ENCODE measurements around the gene NEIL3.
"Not testable (repeated sequence)": the region's sequence is repeated elsewhere in the genome, so short reads cannot be mapped to it uniquely, and the experiment has no call there.

The NEIL3 gene

DNA sequence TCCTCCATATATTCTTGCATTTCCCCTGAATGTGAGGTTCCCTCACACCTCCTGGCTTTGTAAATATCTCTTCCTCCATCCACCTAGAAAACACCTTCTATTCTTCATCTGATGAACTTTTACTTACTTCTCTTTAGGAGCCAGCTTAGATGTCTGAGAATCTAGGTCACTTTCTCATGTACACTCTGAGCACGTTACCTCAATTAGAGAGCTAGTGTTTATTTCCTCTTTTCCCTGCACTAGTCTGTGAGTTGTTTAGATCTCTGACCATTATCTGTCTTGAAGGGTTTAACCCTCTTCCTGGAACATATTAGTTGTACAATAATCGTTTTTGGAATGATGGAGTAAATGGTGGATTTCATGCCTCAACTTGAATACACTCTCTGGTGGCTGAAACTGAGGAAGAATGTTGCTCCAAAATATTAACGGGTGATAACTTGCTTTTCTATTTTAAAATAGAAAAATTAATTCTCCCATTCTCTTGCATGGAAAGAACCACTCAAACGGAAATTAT lies 8.5 kb upstream of the NEIL3 start:
- DNase-seq (ENCODE audit: low spot score): no peak

DNA sequence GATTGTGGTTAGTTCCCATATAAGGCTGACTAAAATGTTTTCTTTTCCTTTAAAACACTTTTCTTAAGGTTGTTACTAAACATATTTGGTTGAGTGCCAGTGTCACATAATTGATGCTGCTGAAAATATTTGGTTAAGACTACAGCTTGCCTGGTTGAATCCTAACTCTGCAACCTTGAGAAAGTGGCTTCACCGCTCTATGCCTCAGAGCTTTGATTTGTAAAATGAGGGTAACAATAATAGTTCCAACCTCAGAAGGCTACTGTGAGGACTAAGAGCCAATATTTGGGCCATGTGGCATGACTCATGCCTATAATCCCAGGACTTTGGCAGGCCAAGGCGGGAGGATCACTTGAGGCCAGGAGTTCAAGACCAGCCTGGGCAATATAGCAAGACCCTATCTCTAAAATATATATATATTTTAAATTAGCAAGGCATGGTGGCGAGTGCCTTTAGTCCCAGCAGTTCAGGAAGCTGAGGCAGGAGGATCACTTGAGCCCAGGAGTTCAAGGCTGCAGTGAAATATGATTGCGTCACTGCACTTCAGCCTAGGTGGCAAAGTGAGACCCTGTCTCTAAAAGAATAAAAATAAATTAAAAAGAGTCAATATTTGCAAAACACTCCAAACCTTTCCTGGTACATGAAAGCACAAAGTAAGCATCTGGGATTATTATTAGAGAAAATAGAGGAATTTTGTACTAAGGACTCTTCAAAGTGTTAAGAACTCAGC lies 7.1 kb upstream of the NEIL3 start:
- DNase-seq (ENCODE audit: low spot score): no peak

- DNase-seq (ENCODE audit: low spot score): no peak
These were observed 5.6 kb upstream of the NEIL3 start for GRCh38 chr4:177304094-177304493.

GRCh38 chr4:177304864-177305263 lies 4.8 kb upstream of the NEIL3 start:
- not testable (repeated sequence) for DNase-seq (ENCODE audit: low spot score)

DNA sequence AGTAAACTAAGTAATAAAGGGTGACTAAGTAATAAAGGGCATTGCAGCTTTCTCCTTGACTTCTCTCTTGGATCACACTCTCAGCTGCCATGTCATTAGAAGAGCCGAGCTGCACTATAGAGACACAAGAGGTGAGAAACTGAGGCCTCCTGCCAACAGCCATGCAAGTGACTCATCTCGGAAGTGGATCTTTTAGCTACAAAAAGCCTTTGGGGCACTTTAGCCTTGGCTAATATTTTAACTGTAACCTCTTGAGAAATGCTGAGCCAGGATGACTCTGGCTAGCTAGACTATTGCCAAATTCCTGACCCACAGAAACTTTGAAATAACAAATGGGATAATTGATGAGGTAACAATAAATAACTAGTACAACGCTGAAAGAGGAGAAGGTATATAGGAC lies 1.5 kb upstream of the NEIL3 start:
- peak; percentile 65 for DNase-seq (ENCODE audit: low spot score)

- no peak for DNase-seq (ENCODE audit: low spot score)
These were observed 690 bp upstream of the NEIL3 start for GRCh38 chr4:177308847-177309521.

DNA sequence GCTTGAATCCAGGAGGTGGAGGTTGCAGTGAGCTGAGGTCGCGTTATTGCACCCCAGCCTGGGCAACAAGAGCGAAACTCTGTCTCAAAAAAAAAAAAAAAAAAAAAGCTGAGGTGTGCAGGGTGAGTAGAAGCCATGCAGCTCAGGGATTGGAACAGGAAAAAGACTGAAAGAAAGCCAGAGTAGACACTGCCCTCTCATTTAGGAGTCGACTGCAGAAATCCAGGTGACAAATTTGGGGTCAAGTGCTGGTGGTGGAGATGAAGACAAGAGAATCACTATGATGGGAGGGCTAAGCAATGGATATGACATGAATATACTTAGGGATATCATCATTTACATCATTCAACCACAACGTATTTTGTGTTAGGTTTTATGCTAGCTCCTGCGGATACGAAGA lies 1.9 kb downstream of the NEIL3 start:
- DNase-seq (ENCODE audit: low spot score): no peak

GRCh38 chr4:177313263-177313662 lies 3.6 kb downstream of the NEIL3 start:
- no peak for DNase-seq (ENCODE audit: low spot score)

DNA sequence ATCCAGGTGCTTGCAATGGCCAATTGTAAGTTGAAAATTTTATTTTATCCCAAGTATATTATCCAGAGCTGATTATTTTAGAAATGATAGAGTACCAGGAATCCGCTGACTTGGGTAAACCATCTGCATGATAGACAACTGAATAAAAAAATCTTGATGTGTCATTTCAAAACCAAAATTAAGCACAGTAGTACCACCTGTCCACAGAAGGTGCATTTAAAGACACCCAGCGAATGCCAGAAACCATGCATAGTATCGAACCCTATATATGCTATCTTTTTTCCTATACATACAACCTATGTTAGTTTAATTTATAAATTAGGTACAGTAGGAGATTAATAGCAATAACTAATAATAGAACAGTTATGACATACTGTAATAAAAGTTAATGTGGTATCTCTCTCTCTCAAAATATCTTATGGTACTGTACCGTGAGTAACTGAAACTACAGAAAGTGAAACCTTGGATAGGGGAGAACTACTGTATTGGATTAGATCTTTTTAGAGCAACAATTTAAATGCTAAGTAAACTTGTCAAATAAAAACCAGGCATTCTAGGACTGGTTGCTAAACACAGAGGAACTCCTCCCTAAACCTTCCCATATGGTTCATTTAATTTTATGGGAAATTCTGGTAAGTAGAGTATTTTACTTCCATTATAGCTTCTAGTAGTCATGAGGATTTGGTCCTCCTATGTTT lies 6.2 kb downstream of the NEIL3 start:
- DNase-seq (ENCODE audit: low spot score): no peak

GRCh38 chr4:177320721-177321120 lies 11.0 kb downstream of the NEIL3 start:
- no peak for DNase-seq (ENCODE audit: low spot score)

DNA sequence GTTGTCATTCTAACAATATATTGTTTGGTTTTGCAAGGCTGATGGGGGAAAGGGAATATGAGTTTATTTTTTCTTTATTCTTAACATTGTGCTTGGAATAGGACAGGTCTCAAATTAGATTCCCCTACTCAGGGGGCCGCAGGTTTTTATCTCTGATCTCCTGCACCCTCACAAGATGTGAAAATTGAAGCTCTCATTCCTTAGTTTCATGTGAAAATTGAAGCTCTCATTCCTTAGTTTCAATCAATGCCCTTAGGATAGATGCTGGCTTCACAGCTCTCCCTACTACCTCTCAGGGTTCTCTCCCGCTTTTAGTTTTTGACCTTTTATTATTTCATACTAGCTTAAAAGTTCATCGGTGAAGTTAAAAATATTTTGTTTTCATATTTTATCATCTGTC lies 12.0 kb downstream of the NEIL3 start:
- DNase-seq (ENCODE audit: low spot score): no peak

GRCh38 chr4:177322266-177322665 lies 12.6 kb downstream of the NEIL3 start:
- DNase-seq (ENCODE audit: low spot score): no peak

DNA sequence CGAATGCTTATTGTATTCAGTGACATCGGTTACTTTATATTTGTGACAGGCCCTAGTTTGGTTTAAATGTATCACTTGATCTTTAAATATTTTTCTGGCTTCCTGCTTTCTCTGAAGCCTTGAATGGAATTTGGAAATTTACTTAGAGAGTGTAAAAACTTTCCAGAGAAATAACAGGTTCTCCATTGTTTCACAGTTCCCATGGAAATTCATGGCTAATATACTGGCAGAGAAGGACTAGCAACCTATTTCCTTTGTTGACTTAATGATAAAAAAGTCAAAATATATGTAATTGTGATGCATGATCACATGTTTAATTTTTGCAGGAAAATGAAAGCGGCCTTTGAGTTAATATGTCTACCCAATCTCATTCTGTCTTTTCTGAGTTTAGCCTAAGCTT lies 13.2 kb downstream of the NEIL3 start:
- no peak for DNase-seq (ENCODE audit: low spot score)

DNA sequence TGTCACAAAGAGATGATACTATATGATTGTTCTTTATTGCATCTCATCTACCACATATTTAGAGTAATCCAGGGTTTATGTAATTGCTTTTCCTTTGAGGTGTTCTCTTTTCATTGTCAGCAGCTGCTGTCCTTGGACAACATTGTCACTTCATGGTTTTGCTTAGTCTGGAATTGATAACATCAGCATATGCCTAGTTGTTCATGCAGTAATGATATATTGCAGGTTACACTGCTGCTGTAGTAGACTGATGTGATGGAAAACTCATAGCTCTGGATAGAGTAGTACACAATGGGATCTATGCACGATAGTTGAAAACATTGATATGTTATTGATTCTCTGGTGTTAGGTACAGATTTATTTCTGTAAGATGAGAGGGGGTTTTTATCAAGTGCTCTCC lies 13.7 kb downstream of the NEIL3 start:
- DNase-seq (ENCODE audit: low spot score): no peak

DNA sequence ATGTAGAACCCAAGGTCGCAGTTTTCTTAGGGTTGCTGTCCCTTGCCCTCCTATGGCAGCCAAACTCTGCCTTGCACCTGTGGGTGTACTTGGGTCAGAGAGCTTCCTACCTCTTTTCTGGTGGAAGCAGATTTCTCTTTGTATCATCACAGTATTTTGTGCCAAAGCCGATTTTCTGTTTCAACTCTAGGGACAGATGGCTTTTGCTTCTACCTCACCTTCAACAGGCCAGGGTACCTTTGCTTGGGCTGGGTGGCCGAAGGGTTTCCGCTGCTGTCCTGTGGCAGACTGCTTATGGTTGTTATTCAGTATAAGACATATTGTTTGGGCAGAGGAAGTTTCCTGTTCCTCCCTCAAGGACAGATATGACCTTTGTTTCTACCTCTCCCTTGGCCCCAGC lies 22.4 kb downstream of the NEIL3 start:
- no peak for DNase-seq (ENCODE audit: low spot score)

- peak; percentile 53 for DNase-seq (ENCODE audit: low spot score)
These were observed 30.1 kb downstream of the NEIL3 start for GRCh38 chr4:177339477-177340374.

- DNase-seq (ENCODE audit: low spot score): no peak
These were observed 38.7 kb downstream of the NEIL3 start for GRCh38 chr4:177348348-177348747.

GRCh38 chr4:177349191-177349590 lies 39.5 kb downstream of the NEIL3 start:
- no peak for DNase-seq (ENCODE audit: low spot score)

DNA sequence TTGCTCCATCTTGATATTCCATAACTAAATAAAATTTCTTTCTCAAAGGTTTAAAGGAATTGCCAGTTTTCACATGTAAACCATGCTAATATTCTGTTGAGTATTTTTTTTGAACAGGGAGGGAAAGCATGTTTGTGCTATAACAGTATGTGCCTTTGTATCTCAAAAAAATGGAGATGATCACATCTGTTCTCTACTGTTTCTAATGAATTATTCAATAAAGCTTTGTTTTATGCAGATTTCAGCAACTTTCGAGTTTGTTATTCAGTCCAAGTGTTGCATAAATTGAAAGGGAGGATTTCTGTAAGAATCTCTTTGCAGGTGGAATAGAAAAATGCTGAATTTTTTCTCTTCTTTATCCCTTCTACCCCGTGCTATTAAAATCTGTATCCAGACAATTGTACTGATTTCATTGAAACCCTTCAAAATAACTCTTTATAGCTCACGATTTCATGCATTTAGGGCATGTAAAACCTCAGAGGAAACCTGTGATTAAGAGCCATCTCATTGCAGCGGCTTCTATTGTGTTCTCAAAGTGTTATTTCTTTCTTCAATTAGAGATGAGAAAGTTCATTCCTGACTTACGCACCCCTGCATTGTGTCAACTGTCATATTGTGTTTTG lies 42.1 kb downstream of the NEIL3 start:
- no peak for DNase-seq (ENCODE audit: low spot score)

- no peak for DNase-seq (ENCODE audit: low spot score)
These were observed 46.5 kb downstream of the NEIL3 start for GRCh38 chr4:177356206-177356605.

- no peak for DNase-seq (ENCODE audit: low spot score)
These were observed 47.2 kb downstream of the NEIL3 start for GRCh38 chr4:177356921-177357320.

DNA sequence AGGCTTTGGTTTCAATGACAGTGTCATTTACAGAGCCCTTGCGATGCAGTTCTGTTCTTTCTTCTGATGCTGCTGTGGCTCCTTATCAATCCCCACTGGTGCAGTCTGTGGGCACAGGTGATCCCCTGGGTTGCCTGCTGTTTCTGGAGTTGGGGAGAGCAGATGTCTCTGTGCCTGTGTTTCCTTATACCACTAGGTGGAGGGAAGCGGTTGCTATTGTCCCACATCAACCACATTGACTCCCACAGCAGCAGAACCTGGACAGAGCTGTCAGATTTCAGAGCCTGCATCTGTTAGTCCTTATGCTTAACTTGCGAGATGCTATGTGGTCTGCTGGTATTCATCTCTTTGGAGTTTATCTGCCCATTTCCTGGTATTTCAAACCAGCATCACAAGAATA lies 57.7 kb downstream of the NEIL3 start:
- DNase-seq (ENCODE audit: low spot score): peak; percentile 41

All from AG20443 (cell line).